ENCODE results near the gene DHX9. TPM values are rescaled to one million over a fixed set of nuclear protein-coding genes. Genes with fewer than 3 reads are reported as not detected.
A peak's percentile ranks its signal among the peaks of the same experiment; 100 is the strongest.

The DHX9 gene
- polyA plus RNA-seq, 2 of the 4 experiments (the other 2 are of a cell fraction), result 205 to 247 TPM

DNA sequence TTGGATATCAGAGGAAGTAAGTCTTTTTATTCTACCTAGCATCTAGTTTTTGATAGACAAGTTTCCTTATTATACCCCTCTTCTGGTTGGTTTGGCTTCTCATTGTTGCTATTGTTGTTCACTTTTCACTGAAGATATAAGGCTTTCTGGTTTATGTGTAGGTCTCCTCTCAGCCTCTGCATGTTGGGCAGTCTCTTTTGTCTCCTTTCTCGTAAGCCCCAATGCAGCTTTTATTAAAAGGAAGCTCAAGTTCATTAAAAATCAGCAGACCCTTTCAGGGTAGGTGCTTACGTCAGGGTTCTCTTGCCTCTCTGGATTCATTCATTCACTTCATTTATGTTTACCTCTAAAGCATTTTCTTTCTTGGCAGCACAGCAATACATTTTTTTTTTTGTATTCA, 4.8 kb upstream of the DHX9 start:
- H3K4me3 ChIP-seq, result no peak overlapping the region
- FAIRE-seq (no peak), DNase-seq (ENCODE audit: low read depth in 1 of 2, low spot score in 1 of 2) (no peak), ATAC-seq (no peak)
- POLR2A ChIA-PET, result no interaction called here
- H3K4me2 ChIP-seq, result no peak overlapping the region
- TF ChIP-seq HOXB13 (CRISPR knock-in tag; IDR thresholded peaks at IDR 0.05; ENCODE audit: low read depth), result no peak
- H3K27ac ChIP-seq, result no peak overlapping the region
- H3K9me3 ChIP-seq, result no peaks in the 10 kb centered on the region
- peaks cover 4% of the 10 kb centered on the region; the same call in 1 of the 3 replicates for H3K4me1 ChIP-seq
- WGBS (ENCODE audit: missing lambda C conversion rate), result 74% methylated on average over 2 of the region's 2 CpGs
- CTCF ChIA-PET, result interaction anchor here (1.0 kb wide), 1 partner anchor 234 kb away, joined by 3 read pairs; no protein-coding TSS in a partner anchor

DNA sequence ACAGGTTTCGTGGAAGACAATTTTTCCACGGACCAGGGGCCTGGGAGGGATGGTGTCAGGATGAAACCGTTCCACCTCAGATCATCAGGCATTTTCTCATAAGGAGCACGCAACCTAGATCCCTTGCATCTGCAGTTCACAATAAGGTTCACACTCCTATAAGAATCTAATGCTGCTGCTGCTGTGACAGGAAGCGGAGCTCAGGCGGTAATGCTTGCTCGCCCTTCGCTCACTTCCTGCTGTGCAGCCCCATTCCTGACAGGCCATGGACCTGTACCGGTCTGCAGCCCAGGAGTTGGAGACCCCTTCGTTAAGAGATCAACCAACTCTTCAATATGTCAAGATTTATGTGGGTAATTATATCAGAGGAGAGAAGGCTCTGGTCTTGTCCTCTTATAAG, 3.3 kb upstream of the DHX9 start:
- CTCF ChIA-PET, result no interaction called here
- ATAC-seq, result no peak

DNA sequence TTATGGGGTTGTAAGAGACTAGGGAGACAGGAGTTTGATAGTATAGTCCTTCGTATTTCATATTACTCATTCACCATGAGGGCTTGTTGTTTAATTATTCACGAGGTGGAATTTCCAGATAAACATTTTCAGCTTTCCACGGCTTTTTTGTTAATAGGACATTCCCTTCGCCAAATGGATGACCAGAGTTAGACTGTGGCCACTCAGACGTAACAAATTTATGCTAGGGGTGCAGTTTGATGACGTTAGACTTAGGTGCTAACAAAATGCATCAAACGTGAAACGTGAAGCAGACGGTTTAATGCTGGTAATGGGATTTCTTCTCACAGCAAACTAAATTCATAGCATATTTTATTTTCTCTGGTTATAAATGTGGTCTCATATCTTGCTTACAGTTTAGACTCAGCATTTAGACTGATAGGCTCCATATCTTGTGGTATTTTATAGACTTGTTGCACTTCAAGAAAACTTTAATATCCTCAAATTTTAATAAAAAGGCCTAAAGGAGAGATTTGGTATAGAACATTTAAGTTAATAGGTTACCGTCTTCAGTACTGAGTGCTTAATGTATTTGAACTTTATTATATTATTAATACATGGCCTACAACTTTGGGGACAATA, 2.3 kb downstream of the DHX9 start:
- no peak for FAIRE-seq
- Histone ChIP-seq H3K4me3 (peak overlapping the region; percentile 85), H3K27ac (peak overlapping the region in 1 of 2 experiments; percentile 97; a peak in 2 of 6 replicates), H3K4me2 (peak overlapping the region; percentile 68), H3K9me3 (no peaks in the 10 kb centered on the region), H3K4me1 (peaks cover 30% of the 10 kb centered on the region; the same call in 2 of the 3 replicates)
- peak; percentile 33 to 41 for DNase-seq (ENCODE audit: low read depth in 1 of 2, low spot score in 1 of 2)
- POLR2A ChIA-PET, result no interaction called here
- WGBS (ENCODE audit: missing lambda C conversion rate), result 8% methylated on average over 10 of the region's 10 CpGs
- peak; percentile 58 for TF ChIP-seq MAFK (IDR thresholded peaks at IDR 0.05; ENCODE audit: partially characterized antibody)
- TF ChIP-seq CHD4 (IDR thresholded peaks at IDR 0.05; ENCODE audit: borderline replicate concordance), result no peak
- no peak for ATAC-seq
- CTCF ChIA-PET, result interaction anchor here (1.4 kb wide), 1 partner anchor 57 kb away, joined by 4 read pairs; no protein-coding TSS in a partner anchor

More for the DNA sequence above, 3.3 kb upstream of the DHX9 start:
- Histone ChIP-seq H3K4me2 (no peak overlapping the region), H3K9me3 (no peaks in the 10 kb centered on the region), H3K27ac (no peak overlapping the region), H3K4me3 (no peak overlapping the region), H3K4me1 (peaks cover 7% of the 10 kb centered on the region; the same call in 2 of the 3 replicates)
- WGBS (ENCODE audit: missing lambda C conversion rate), result 76% methylated on average over 10 of the region's 10 CpGs
- TF ChIP-seq POLR2A (IDR thresholded peaks at IDR 0.05; ENCODE audit: low read length), result peak; percentile 16; the same call in 1 of the 2 replicates
- no peak for TF ChIP-seq HDAC2 (IDR thresholded peaks at IDR 0.05)
- POLR2A ChIA-PET, result no interaction called here
- FAIRE-seq, result no peak
- DNase-seq (ENCODE audit: low read depth in 1 of 2, low spot score in 1 of 2), result no peak

DNA sequence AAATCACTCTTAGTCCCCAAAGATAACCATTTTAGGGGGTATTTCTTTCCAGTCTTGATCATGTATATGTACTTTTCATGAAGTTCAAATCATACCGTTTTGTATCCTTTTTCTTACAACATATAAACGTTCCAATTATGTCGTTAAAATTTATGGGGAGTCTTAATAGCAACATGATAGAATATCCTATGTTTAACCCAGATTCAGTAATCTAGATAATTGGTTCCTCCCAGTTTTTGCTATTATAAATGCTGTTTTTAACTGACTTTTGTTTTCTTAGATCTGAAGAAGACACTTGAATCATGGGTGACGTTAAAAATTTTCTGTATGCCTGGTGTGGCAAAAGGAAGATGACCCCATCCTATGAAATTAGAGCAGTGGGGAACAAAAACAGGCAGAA, 3.1 kb downstream of the DHX9 start:
- H3K4me2 ChIP-seq, result peak overlapping the region; percentile 68

More for the DNA sequence above, 3.1 kb downstream of the DHX9 start:
- Histone ChIP-seq H3K27ac (no peak overlapping the region), H3K9me3 (no peaks in the 10 kb centered on the region), H3K4me1 (peaks cover 30% of the 10 kb centered on the region; the same call in 2 of the 3 replicates), H3K4me3 (peak overlapping the region; percentile 85; the same call in 1 of the 3 replicates)
- TF ChIP-seq MAFK (IDR thresholded peaks at IDR 0.05; ENCODE audit: partially characterized antibody), result no peak
- TF ChIP-seq HDAC2 (IDR thresholded peaks at IDR 0.05), result no peak
- no peak for TF ChIP-seq ZFP36 (IDR thresholded peaks at IDR 0.05; ENCODE audit: borderline replicate concordance, partially characterized antibody)
- no peak for TF ChIP-seq SMC3 (IDR thresholded peaks at IDR 0.05)
- TF ChIP-seq ZC3H11A (IDR thresholded peaks at IDR 0.05), result no peak
- TF ChIP-seq, protein P1, sequence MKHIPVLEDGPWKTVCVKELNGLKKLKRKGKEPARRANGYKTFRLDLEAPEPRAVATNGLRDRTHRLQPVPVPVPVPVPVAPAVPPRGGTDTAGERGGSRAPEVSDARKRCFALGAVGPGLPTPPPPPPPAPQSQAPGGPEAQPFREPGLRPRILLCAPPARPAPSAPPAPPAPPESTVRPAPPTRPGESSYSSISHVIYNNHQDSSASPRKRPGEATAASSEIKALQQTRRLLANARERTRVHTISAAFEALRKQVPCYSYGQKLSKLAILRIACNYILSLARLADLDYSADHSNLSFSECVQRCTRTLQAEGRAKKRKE (CRISPR knock-in tag; IDR thresholded peaks at IDR 0.05; ENCODE audit: low read depth), result no peak
- TF ChIP-seq HOXA7 (CRISPR knock-in tag; IDR thresholded peaks at IDR 0.05), result no peak
- TF ChIP-seq ESRRA (IDR thresholded peaks at IDR 0.05; ENCODE audit: borderline replicate concordance, low read length), result no peak
- no peak for TF ChIP-seq HEYL (CRISPR knock-in tag; IDR thresholded peaks at IDR 0.05)
- TF ChIP-seq, protein P2, sequence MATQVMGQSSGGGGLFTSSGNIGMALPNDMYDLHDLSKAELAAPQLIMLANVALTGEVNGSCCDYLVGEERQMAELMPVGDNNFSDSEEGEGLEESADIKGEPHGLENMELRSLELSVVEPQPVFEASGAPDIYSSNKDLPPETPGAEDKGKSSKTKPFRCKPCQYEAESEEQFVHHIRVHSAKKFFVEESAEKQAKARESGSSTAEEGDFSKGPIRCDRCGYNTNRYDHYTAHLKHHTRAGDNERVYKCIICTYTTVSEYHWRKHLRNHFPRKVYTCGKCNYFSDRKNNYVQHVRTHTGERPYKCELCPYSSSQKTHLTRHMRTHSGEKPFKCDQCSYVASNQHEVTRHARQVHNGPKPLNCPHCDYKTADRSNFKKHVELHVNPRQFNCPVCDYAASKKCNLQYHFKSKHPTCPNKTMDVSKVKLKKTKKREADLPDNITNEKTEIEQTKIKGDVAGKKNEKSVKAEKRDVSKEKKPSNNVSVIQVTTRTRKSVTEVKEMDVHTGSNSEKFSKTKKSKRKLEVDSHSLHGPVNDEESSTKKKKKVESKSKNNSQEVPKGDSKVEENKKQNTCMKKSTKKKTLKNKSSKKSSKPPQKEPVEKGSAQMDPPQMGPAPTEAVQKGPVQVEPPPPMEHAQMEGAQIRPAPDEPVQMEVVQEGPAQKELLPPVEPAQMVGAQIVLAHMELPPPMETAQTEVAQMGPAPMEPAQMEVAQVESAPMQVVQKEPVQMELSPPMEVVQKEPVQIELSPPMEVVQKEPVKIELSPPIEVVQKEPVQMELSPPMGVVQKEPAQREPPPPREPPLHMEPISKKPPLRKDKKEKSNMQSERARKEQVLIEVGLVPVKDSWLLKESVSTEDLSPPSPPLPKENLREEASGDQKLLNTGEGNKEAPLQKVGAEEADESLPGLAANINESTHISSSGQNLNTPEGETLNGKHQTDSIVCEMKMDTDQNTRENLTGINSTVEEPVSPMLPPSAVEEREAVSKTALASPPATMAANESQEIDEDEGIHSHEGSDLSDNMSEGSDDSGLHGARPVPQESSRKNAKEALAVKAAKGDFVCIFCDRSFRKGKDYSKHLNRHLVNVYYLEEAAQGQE (IDR thresholded peaks at IDR 0.05), result no peak
- TF ChIP-seq CHD4 (IDR thresholded peaks at IDR 0.05; ENCODE audit: borderline replicate concordance), result no peak
- TF ChIP-seq, protein P3, sequence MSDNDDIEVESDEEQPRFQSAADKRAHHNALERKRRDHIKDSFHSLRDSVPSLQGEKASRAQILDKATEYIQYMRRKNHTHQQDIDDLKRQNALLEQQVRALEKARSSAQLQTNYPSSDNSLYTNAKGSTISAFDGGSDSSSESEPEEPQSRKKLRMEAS (IDR thresholded peaks at IDR 0.05), result no peak
- ATAC-seq (no peak), DNase-seq (ENCODE audit: low read depth in 1 of 2, low spot score in 1 of 2) (no peak), FAIRE-seq (no peak)
- POLR2A ChIA-PET, result no interaction called here
- CTCF ChIA-PET, result no interaction called here
- 52% methylated on average over 4 of the region's 4 CpGs for WGBS (ENCODE audit: missing lambda C conversion rate)
